Adrenal gland (tissue), 12 donors: Measurements from ENCODE around the gene ANKRD11. TPM values are rescaled to one million over a fixed set of nuclear protein-coding genes. Genes with fewer than 3 reads are reported as not detected.
"Not testable (repeated sequence)": the region's sequence is repeated elsewhere in the genome, so short reads cannot be mapped to it uniquely, and the experiment has no call there.

Source experiments
- DNase-seq, 7 donors: peaks; one replicate each; pipeline ENCODE4 v3.0.0-alpha.2; 2019 to 2020
- H3K27ac ChIP-seq, 5 donors: fragments of 200-600 bp; sonication (generic) in 4 of 5; 1 replicate in 3 of 5; 2 replicates in 2 of 5; pipeline versions ENCODE4 v1.5.1 to v1.8.0; 2016 to 2020; ENCODE audit warnings: mild to moderate bottlenecking in 1 of 5
- H3K27me3 ChIP-seq: fragments of 200-600 bp; 2 replicates; pipeline ENCODE4 v1.8.0; 2021
- H3K36me3 ChIP-seq, 2 donors: fragments of 200-600 bp; replicated peaks in 1 of 2; 1 replicate in 1 of 2; 2 replicates in 1 of 2; pipeline versions ENCODE4 v1.5.1 to v1.8.0; 2018 to 2022
- H3K4me1 ChIP-seq, 2 donors: fragments of 200-600 bp; replicated peaks in 1 of 2; 1 replicate in 1 of 2; 2 replicates in 1 of 2; pipeline versions ENCODE4 v1.5.1 to v1.8.0; 2018 to 2021
- H3K4me3 ChIP-seq, 4 donors: fragments of 200-600 bp; sonication (generic) in 3 of 4; one replicate each; pipeline ENCODE4 v1.5.1; 2016 to 2018
- H3K9me3 ChIP-seq, 3 donors: fragments of 200-600 bp; sonication (generic) in 1 of 3; replicated peaks in 1 of 3; 1 replicate in 2 of 3; 2 replicates in 1 of 3; pipeline versions ENCODE4 v1.5.1 to v1.8.0; 2016 to 2021
- POLR2A ChIP-seq, 2 donors: fragments of 450-650 bp; IDR thresholded peaks; one replicate each; pipeline ENCODE4 v1.6.1; 2017; ENCODE audit warnings: antibody characterized with exemption in 2 of 2, mild to moderate bottlenecking in 2 of 2, moderate library complexity in 1 of 2
- WGBS, 4 donors: extraction: QIAGEN DNeasy Blood & Tissue Kit in 2 of 4; methylation state at CpG; one replicate each; pipeline versions ENCODE4 v1.1.5 to v1.1.7; 2013 to 2017; 5-methylcytosine and 5-hydroxymethylcytosine counted together
- intact Hi-C, 2 donors: fragments of 100-400 bp; cut with DNase I; formaldehyde crosslinking; loops; one replicate each; pipeline versions ENCODE4 v1.14.1 to v1.15.0; 2022 to 2023
- polyA plus RNA-seq, 3 donors: library from polyadenylated mRNA; stranded (reverse); fragments of 200-250 nt in 2 of 3; fragments of 350-450 nt in 1 of 3; fragmentation: Illumina TruSeq in 1 of 3; extraction: RNeasy Lipid Tissue Mini Kit (QIAGEN cat#74804) in 1 of 3; gene quantifications; one replicate each; pipeline ENCODE4 v1.2.3, GENCODE V29; 2013 to 2014
- total RNA-seq, 9 donors: library from RNA; depleted of rRNA in 4 of 9; stranded (reverse); fragments of >200 nt in 4 of 9; fragments of 120-200 nt in 1 of 9; fragmentation: NEBNext Ultra II Directional in 1 of 9; extraction: Animal tissue kit (Norgen Biotek cat#: 25700) in 1 of 9; gene quantifications; one replicate each; pipeline versions ENCODE4 v1.1.0 to v1.2.4, GENCODE V29; 2013 to 2023
- TF ChIP-seq, protein P1 (sequence below), 6 experiments: fragments of 450-650 bp in 4 of 6; fragments of 200-600 bp in 2 of 6; sonication (generic) in 1 of 6; IDR thresholded peaks; 1 replicate in 5 of 6; 2 replicates in 1 of 6; pipeline versions ENCODE4 v1.5.1 to v1.8.0; 2016 to 2021; ENCODE audit warnings: antibody characterized with exemption in 6 of 6, mild to moderate bottlenecking in 2 of 6, moderate library complexity in 1 of 6
- donor health status: healthy with polysubstance abuse.
- donor health status: Bipolar disorder and iron deficiency.
- donor health status: DM: yes; HTN: yes; CAD: no.
- donor health status: DM: no; HTN: no; CAD: no.
- donor health status: DM: no; HTN: no; CAD: no.
- donor health status: DM: yes; HTN: yes; CAD: no.

The ANKRD11 gene
- total and polyA plus RNA-seq, 12 donors = 29.7 to 127 (median 80.1) TPM

DNA sequence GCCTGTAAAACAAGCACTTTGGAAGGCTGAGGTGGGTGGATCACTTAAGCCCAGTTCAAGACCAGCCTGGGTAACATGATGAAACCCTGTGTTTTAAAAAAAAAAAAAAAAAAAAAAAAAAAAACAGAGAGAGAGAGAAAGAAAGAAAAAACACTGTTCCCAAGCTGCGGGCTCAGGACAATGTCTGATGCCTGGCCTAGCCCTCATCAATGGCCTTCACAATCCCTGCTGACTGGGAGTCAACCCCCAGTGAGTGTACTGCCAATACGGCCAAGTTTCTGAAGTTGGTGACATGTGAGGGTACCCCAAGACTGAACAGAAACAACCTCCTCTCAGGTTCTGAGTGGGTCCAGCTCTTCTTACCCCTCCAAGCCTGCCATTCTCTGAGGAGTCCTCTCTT, 156.3 kb downstream of the ANKRD11 start:
- 18 to 44% (median 28%) methylated on average over 2 of the region's 2 CpGs for WGBS, 4 donors
- peaks cover 10 to 75% of the 10 kb centered on the region in 2 donors for H3K4me1 ChIP-seq
- no peaks in the 10 kb centered on the region for H3K9me3 ChIP-seq
- H3K27me3 ChIP-seq = no peaks in the 10 kb centered on the region
- intact Hi-C loops = loop anchor here in 1 of 2 donors (5.0 kb wide), 1 partner anchor 173 kb away; the partner anchor contains the start of gene SPG7
- H3K27ac ChIP-seq = peak overlapping the region in 4 of 5 donors; percentile 10 to 81 (median 49)
- no peaks in the 10 kb centered on the region for H3K36me3 ChIP-seq
- TF ChIP-seq, protein P1, sequence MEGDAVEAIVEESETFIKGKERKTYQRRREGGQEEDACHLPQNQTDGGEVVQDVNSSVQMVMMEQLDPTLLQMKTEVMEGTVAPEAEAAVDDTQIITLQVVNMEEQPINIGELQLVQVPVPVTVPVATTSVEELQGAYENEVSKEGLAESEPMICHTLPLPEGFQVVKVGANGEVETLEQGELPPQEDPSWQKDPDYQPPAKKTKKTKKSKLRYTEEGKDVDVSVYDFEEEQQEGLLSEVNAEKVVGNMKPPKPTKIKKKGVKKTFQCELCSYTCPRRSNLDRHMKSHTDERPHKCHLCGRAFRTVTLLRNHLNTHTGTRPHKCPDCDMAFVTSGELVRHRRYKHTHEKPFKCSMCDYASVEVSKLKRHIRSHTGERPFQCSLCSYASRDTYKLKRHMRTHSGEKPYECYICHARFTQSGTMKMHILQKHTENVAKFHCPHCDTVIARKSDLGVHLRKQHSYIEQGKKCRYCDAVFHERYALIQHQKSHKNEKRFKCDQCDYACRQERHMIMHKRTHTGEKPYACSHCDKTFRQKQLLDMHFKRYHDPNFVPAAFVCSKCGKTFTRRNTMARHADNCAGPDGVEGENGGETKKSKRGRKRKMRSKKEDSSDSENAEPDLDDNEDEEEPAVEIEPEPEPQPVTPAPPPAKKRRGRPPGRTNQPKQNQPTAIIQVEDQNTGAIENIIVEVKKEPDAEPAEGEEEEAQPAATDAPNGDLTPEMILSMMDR (IDR thresholded peaks at IDR 0.05) = no peak
- TF ChIP-seq POLR2A (IDR thresholded peaks at IDR 0.05) = no peak
- peak in 4 of 7 donors; percentile 35 to 62 (median 50) for DNase-seq
- no peak overlapping the region for H3K4me3 ChIP-seq

DNA sequence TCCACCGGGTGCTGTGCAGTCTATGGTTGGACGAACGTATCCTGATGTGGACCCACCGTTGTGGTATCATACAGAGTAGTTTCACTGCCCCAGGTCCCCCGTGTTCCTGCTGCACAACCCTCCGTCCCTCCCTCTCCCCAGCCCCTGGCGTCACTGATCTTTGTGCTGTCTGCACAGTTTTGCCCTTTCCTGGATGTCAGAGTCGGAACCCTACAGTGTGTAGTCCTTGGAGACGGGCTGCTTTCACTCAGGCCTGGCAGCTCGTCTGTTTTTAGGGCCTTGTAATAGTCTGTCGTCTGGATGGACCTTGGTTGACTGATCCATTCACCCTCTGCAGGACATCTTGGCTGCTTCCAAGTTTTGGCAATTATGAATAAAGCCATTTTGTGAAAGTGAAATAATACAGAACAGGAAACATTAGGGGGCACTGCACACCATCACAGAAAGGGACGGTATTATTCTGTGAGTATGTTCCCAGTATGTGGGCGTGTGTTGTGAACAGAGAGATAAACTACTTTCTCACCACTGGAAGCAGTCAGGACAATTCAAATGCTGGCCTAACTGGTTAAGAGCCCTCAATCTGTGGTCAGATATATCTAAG, 156.9 kb downstream of the ANKRD11 start:
- 17 to 32% (median 20%) methylated on average over 9 to 13 of the region's 13 CpGs for WGBS, 4 donors
- intact Hi-C loops = loop anchor here in 1 of 2 donors (5.0 kb wide), 1 partner anchor 174 kb away; the partner anchor contains the start of gene SPG7
- DNase-seq = peak in 6 of 7 donors; percentile 64 to 81 (median 70)
- Histone ChIP-seq H3K4me1 (peaks cover 10 to 70% of the 10 kb centered on the region in 2 donors), H3K27ac (peak overlapping the region in 3 of 5 donors; percentile 36 to 81 (median 62))
- not testable (repeated sequence) for H3K9me3 ChIP-seq, H3K4me3 ChIP-seq, H3K27me3 ChIP-seq, H3K36me3 ChIP-seq
- TF ChIP-seq, protein P1 (IDR thresholded peaks at IDR 0.05) = peak; percentile 47 to 88 (median 84)

DNA sequence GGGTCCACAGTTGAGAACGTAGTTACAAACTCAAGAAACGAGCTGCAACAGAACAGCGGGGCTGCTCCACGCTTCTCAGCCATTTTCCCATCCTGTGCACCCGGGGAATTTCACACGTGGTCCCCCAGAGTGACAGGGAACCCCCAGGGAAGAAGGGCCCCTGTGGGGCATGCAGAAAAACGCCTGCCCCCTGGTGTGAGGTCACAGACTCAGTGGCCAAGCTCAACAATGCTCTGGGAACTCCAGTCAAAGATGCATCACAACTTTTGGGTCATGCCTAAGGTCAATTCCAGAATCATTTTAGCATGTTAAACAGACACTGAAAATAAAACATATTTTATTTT, 157.5 kb downstream of the ANKRD11 start:
- H3K36me3 ChIP-seq = no peaks in the 10 kb centered on the region
- no peaks in the 10 kb centered on the region for H3K9me3 ChIP-seq
- WGBS, 4 donors = 56 to 62% (median 58%) methylated on average over 7 of the region's 7 CpGs
- no peak overlapping the region for H3K4me3 ChIP-seq
- DNase-seq = peak in 2 of 7 donors; percentile 12 to 48
- peaks cover 10 to 68% of the 10 kb centered on the region in 2 donors for H3K4me1 ChIP-seq
- peak overlapping the region in 3 of 5 donors; percentile 13 to 81 (median 62) for H3K27ac ChIP-seq
- no peaks in the 10 kb centered on the region for H3K27me3 ChIP-seq
- no peak for TF ChIP-seq POLR2A (IDR thresholded peaks at IDR 0.05)
- TF ChIP-seq, protein P1 (IDR thresholded peaks at IDR 0.05) = no peak
- intact Hi-C loops = loop anchor here in 1 of 2 donors (5.0 kb wide), 1 partner anchor 174 kb away; the partner anchor contains the start of gene SPG7

DNA sequence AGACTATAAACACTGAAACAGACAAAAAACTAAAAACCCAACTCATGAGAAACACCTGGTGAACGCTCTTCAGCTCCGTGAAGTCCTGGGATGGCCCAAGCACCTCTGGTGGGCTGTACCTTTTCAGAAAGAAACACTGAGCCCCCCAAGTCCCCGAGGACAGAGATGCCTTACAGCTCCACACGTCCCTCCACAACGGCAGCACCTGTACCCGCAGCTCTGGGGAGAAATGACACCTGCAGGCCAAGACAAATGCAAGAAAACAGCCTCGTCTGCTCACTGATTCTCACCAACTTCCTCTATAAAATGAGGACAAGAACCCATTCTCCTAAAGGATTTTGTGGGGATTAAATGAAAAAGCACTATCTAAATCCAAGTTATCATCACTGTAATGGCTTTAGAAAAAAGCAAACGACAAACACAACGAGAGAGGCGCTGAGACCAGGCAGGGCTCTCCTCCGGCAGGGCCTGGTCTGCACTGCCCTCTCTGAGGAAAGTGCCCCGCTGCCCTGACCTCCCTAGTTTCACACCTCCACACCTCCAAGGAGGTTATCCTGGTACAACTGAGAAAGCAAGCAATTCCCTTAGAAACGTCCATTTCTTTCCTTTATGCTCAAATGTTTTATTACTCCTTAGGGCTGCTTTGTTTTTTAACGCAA, 158.0 kb downstream of the ANKRD11 start:
- Histone ChIP-seq H3K4me1 (peaks cover 10 to 73% of the 10 kb centered on the region in 2 donors), H3K27me3 (no peaks in the 10 kb centered on the region), H3K9me3 (no peaks in the 10 kb centered on the region), H3K36me3 (no peaks in the 10 kb centered on the region), H3K4me3 (no peak overlapping the region), H3K27ac (peak overlapping the region in 3 of 5 donors; percentile 13 to 81 (median 62))
- TF ChIP-seq, protein P1 (IDR thresholded peaks at IDR 0.05) = no peak
- TF ChIP-seq POLR2A (IDR thresholded peaks at IDR 0.05) = no peak
- 69 to 81% (median 74%) methylated on average over 14 of the region's 14 CpGs for WGBS, 4 donors
- peak in 2 of 7 donors; percentile 10 to 46 for DNase-seq
- intact Hi-C loops = loop anchor here in 1 of 2 donors (5.0 kb wide), 1 partner anchor 175 kb away; the partner anchor contains the start of gene SPG7
